A549 treated with ZK216348 at 1 μM for 4 hours (cell line): ENCODE data around the gene GRB14. TPM values are rescaled to one million over a fixed set of nuclear protein-coding genes. Genes with fewer than 3 reads are reported as not detected.

Experiments
- total RNA-seq: library from RNA; stranded (reverse); fragments of 200-300 nt; extraction: Qiagen RNA extraction; gene quantifications from 5 replicates; pipeline ENCODE4 v1.2.3, GENCODE V29; 2022; ENCODE audit warnings: low read depth

Gene GRB14
- total RNA-seq = 4.6 to 7.4 TPM (median 5.2 TPM) in 5 replicates

GRCh38 chr2:164620873-164621763, at the start of gene GRB14:
Gene GRB14, minus strand, starts transcription at chr2:164621482. Its CDS starts 173 bp downstream, at chr2:164621309.

Other genes starting within 250 kb of the GRB14 start
- gene COBLL1, start 220.3 kb upstream of the GRB14 start, total RNA-seq = 3.0 to 4.4 TPM (median 3.9 TPM) in 5 replicates